Measurements from ENCODE around the gene MIDN. TPM values are rescaled to one million over a fixed set of nuclear protein-coding genes. Genes with fewer than 3 reads are reported as not detected.

The MIDN gene
- total RNA-seq, 1 donor from 2014 or later: 193 TPM

DNA sequence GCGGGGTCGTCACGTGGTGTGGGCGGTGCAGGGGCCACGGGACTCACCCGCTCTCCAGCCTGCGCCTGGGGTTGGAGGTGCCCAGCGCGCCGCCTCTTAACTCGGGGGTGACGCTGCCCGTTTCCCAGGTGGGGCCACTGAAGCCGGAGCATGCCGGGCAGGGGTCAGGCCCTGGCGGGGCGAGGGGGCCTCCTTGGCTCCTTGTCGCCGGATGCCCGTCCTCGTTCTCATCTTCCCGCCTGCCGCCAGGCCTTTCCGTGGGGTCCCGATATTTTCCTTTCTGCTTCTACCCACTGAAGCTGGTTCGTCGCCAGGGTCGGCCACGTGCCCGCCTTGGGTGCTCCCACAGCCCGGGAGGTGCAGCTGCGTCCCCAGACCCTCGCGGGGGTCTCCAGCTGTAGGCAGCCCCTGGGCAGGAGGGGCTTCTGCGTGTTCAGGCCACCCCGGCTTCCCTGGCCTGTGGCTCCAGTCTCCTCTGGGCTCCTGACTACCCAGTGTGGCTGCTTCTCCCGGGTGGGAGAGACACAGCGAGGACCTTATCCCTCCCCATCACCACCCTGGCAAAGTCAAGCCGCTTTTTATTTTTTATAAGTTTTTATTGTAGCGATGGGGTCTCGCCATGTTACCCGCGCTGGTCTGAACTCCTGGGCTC is 27.7 kb downstream of the MIDN start:
- DNase-seq (ENCODE audit: low spot score, unreplicated experiment): no peak
- H3K27me3 Mint-ChIP-seq: no peaks in the 10 kb centered on the region
- H3K9me3 Mint-ChIP-seq (ENCODE audit: low read depth): no peaks in the 10 kb centered on the region
- TF ChIP-seq, protein P1, sequence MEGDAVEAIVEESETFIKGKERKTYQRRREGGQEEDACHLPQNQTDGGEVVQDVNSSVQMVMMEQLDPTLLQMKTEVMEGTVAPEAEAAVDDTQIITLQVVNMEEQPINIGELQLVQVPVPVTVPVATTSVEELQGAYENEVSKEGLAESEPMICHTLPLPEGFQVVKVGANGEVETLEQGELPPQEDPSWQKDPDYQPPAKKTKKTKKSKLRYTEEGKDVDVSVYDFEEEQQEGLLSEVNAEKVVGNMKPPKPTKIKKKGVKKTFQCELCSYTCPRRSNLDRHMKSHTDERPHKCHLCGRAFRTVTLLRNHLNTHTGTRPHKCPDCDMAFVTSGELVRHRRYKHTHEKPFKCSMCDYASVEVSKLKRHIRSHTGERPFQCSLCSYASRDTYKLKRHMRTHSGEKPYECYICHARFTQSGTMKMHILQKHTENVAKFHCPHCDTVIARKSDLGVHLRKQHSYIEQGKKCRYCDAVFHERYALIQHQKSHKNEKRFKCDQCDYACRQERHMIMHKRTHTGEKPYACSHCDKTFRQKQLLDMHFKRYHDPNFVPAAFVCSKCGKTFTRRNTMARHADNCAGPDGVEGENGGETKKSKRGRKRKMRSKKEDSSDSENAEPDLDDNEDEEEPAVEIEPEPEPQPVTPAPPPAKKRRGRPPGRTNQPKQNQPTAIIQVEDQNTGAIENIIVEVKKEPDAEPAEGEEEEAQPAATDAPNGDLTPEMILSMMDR (IDR thresholded peaks at IDR 0.05; ENCODE audit: unreplicated experiment): no peak
- H3K36me3 Mint-ChIP-seq (ENCODE audit: insufficient read depth): peaks cover 20% of the 10 kb centered on the region
- peaks cover 22% of the 10 kb centered on the region for H3K4me1 Mint-ChIP-seq (ENCODE audit: low read depth)
- H3K27ac Mint-ChIP-seq: peak overlapping the region; percentile 97
- peak overlapping the region; percentile 74 for H3K4me3 Mint-ChIP-seq (ENCODE audit: low read depth)

DNA sequence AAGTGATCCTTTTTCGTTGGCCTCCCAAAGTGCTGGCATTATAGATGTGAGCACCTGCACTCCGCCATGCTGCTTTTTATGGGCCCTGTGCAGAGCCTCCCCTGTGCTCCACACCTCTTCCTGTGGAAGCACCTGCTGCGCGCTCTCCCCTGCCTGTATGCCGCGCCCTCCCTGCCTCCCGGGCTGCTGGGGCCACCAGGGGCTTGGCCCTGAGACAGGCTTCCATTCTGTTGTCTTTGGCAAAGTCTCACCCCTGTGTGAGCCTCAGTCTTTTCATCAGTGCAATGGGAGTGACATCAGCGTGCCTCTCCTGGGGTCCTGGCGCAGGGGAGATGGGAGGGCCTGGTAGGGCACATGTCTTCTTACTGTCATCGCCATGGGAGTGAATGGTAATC is 28.2 kb downstream of the MIDN start:
- no peak for DNase-seq (ENCODE audit: low spot score, unreplicated experiment)
- H3K4me3 Mint-ChIP-seq (ENCODE audit: low read depth): peak overlapping the region; percentile 74
- H3K9me3 Mint-ChIP-seq (ENCODE audit: low read depth): no peaks in the 10 kb centered on the region
- TF ChIP-seq, protein P1 (IDR thresholded peaks at IDR 0.05; ENCODE audit: unreplicated experiment): no peak
- peaks cover 18% of the 10 kb centered on the region for H3K36me3 Mint-ChIP-seq (ENCODE audit: insufficient read depth)
- H3K27me3 Mint-ChIP-seq: no peaks in the 10 kb centered on the region
- peak overlapping the region; percentile 12 for H3K27ac Mint-ChIP-seq
- peaks cover 16% of the 10 kb centered on the region for H3K4me1 Mint-ChIP-seq (ENCODE audit: low read depth)

DNA sequence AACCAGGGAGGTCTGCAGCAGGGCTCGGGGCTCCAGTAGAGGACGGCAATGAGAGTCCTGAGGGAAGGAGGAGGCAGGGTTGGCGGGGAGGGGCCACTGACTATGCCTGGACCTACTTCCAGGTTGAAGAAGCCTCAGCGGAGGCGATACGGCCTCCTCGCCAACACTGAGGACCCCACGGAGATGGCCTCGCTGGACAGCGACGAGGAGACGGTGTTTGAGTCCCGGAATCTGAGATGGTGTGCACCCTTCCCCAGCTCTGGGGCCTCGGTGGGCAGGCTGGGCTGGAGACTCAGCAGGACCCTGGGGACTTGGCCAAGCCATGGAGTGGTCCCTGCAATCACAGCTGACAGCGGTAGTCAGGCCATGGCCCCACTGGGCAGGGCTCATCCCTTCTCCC is 28.7 kb downstream of the MIDN start:
- peaks cover 16% of the 10 kb centered on the region for H3K36me3 Mint-ChIP-seq (ENCODE audit: insufficient read depth)
- H3K4me1 Mint-ChIP-seq (ENCODE audit: low read depth): peaks cover 13% of the 10 kb centered on the region
- no peak overlapping the region for H3K4me3 Mint-ChIP-seq (ENCODE audit: low read depth)
- H3K27me3 Mint-ChIP-seq: no peaks in the 10 kb centered on the region
- TF ChIP-seq, protein P1 (IDR thresholded peaks at IDR 0.05; ENCODE audit: unreplicated experiment): no peak
- no peak for DNase-seq (ENCODE audit: low spot score, unreplicated experiment)
- no peaks in the 10 kb centered on the region for H3K9me3 Mint-ChIP-seq (ENCODE audit: low read depth)
- H3K27ac Mint-ChIP-seq: no peak overlapping the region

DNA sequence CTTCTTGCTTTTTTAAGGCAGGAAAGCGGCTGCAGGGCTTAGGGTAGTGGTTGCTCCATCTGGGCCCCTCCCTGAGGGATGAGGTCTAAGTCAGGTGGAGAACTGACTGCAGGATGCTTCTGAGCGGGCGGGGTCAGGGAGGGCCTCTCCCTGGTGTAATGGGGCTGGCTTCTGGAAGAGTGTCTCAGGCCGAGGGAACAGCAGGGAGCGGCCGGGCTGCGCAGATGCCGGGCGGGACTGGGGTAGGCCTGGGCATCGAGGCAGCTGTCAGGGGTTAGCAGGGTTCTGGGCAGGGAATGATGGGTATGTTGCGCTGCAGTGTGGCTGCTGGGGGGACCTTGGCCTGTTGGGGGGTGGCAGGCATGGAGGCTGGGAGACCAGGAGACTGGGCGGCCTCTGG is 29.7 kb downstream of the MIDN start:
- H3K4me3 Mint-ChIP-seq (ENCODE audit: low read depth): no peak overlapping the region
- DNase-seq (ENCODE audit: low spot score, unreplicated experiment): no peak
- TF ChIP-seq, protein P1 (IDR thresholded peaks at IDR 0.05; ENCODE audit: unreplicated experiment): no peak

GRCh38 chr19:1278713-1279660 is 30.6 kb downstream of the MIDN start:
- Mint-ChIP-seq H3K36me3 (ENCODE audit: insufficient read depth) (peaks cover 2% of the 10 kb centered on the region), H3K27me3 (no peaks in the 10 kb centered on the region), H3K4me3 (ENCODE audit: low read depth) (no peak overlapping the region), H3K27ac (peak overlapping the region; percentile 20), H3K4me1 (ENCODE audit: low read depth) (peaks cover 5% of the 10 kb centered on the region), H3K9me3 (ENCODE audit: low read depth) (no peaks in the 10 kb centered on the region)
- TF ChIP-seq, protein P1 (IDR thresholded peaks at IDR 0.05; ENCODE audit: unreplicated experiment): no peak
- DNase-seq (ENCODE audit: low spot score, unreplicated experiment): no peak

More for the DNA sequence above, 29.7 kb downstream of the MIDN start:
- Mint-ChIP-seq H3K27me3 (no peaks in the 10 kb centered on the region), H3K4me1 (ENCODE audit: low read depth) (peaks cover 10% of the 10 kb centered on the region), H3K36me3 (ENCODE audit: insufficient read depth) (peaks cover 9% of the 10 kb centered on the region), H3K9me3 (ENCODE audit: low read depth) (no peaks in the 10 kb centered on the region), H3K27ac (no peak overlapping the region)

All from progenitor cell of endocrine pancreas (in vitro differentiated cells).